MM.1S (cell line): ENCODE results near the gene NINJ2.

Source experiments
- CTCF ChIP-seq: fragments of 300-600 bp; sonication (generic); IDR thresholded peaks from 2 replicates; pipeline ENCODE4 v1.5.1; 2016; ENCODE audit warnings: antibody characterized with exemption, low read length, mixed read lengths
- EZH2 ChIP-seq: fragments of 300-600 bp; sonication (generic); optimal IDR thresholded peaks from 2 replicates; pipeline ENCODE3; 2017; ENCODE audit warnings: low read depth, mild to moderate bottlenecking, antibody characterized with exemption, low read length, mixed read lengths

GRCh38 chr12:560691-561390, 102.4 kb downstream of the NINJ2 start:
- no peak for TF ChIP-seq CTCF
- TF ChIP-seq EZH2: no peak
